Measurements from ENCODE around the gene SCAMP1. TPM values are rescaled to one million over a fixed set of nuclear protein-coding genes. Genes with fewer than 3 reads are reported as not detected.

The SCAMP1 gene
- total and polyA plus RNA-seq, 2 experiments from 2014 or later: 22.4 to 47.6 TPM

GRCh38 chr5:78506261-78507024, 146.0 kb downstream of the SCAMP1 start:
- 47% methylated on average over 2 of the region's 2 CpGs for WGBS (ENCODE audit: low lambda C conversion rate, missing lambda C conversion rate)
- Histone ChIP-seq H3K36me3 (replicated peaks; ENCODE audit: insufficient read depth, low read depth) (no peaks in the 10 kb centered on the region), H3K9me3 (ENCODE audit: low read depth) (no peaks in the 10 kb centered on the region), H2AFZ (no peak overlapping the region), H3K27me3 (no peaks in the 10 kb centered on the region), H3K79me2 (peaks cover 49% of the 10 kb centered on the region), H3K4me2 (no peak overlapping the region), H3K4me3 (no peak overlapping the region), H4K20me1 (ENCODE audit: insufficient read depth, poor library complexity, severe bottlenecking) (no peaks in the 10 kb centered on the region), H3K4me1 (ENCODE audit: insufficient read depth) (peaks cover 78% of the 10 kb centered on the region), H3K27ac (peak overlapping the region; percentile 77), H3K9me2 (replicated peaks; ENCODE audit: insufficient read depth) (no peaks in the 10 kb centered on the region)
- no peak for DNase-seq (ENCODE audit: low spot score)
- no peak for TF ChIP-seq EZH2phosphoT487 (IDR thresholded peaks at IDR 0.05; ENCODE audit: low read depth, severe bottlenecking, unreplicated experiment)
- TF ChIP-seq EZH2 (IDR thresholded peaks at IDR 0.05; ENCODE audit: borderline replicate concordance): no peak
- no peak for TF ChIP-seq CTCF (IDR thresholded peaks at IDR 0.05; ENCODE audit: poor library complexity)

DNA sequence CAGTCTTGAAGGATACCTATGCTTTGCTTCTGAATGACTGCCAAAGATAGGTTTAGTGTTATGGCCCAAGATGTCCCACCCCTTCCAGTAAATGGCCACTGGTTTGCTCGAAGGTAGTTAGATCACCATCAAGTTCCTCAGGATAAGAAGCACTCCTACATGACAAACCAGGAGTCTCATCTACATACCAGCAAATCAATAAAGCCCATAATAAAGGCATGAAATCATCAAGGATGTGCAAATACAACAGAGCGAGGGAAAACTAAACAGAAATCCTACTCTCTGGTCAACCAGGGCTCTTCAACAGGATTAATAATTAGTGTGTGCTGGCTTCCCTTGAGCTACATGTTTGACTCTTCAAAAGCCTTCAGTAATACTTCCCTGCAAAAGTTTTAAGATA, 147.1 kb downstream of the SCAMP1 start:
- Histone ChIP-seq H3K79me2 (peaks cover 48% of the 10 kb centered on the region), H3K27ac (peak overlapping the region; percentile 77), H3K27me3 (no peaks in the 10 kb centered on the region), H3K9me2 (replicated peaks; ENCODE audit: insufficient read depth) (no peaks in the 10 kb centered on the region), H2AFZ (no peak overlapping the region), H3K36me3 (replicated peaks; ENCODE audit: insufficient read depth, low read depth) (no peaks in the 10 kb centered on the region), H4K20me1 (ENCODE audit: insufficient read depth, poor library complexity, severe bottlenecking) (no peaks in the 10 kb centered on the region), H3K9me3 (ENCODE audit: low read depth) (no peaks in the 10 kb centered on the region), H3K4me2 (peak overlapping the region; percentile 74), H3K4me3 (no peak overlapping the region), H3K4me1 (ENCODE audit: insufficient read depth) (peaks cover 70% of the 10 kb centered on the region)
- DNase-seq (ENCODE audit: low spot score): no peak
- WGBS (ENCODE audit: low lambda C conversion rate, missing lambda C conversion rate): 47% methylated on average over 2 of the region's 2 CpGs
- TF ChIP-seq EZH2phosphoT487 (IDR thresholded peaks at IDR 0.05; ENCODE audit: low read depth, severe bottlenecking, unreplicated experiment): no peak
- TF ChIP-seq EZH2 (IDR thresholded peaks at IDR 0.05; ENCODE audit: borderline replicate concordance): no peak
- no peak for TF ChIP-seq CTCF (IDR thresholded peaks at IDR 0.05; ENCODE audit: poor library complexity)

DNA sequence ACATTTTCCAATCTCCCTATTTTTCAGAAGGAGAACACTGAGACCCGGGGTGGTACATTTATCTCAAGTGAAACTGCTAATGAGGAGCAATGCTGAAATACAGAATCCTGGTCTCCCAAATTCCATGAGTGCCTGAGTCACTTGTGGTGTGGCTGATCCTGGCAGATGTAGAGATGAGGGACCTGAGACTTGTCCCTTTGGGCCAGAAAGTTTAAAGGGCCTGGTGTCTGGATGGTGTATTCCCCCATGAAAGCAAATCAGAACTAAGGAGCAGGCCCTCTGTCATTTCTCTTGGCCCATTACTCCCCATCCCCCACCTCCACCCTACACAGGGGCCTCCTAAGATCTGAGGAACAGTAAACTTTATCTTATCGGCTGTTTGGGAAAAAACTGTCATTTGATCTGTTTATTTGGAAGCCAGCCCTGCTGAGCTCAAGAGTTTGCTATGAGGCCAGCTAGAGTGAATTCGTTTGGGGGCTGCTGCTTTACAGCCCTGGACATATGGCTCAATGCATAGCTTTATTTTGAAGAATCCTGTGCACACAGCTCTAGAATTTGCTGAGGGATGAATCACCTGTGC, 147.9 kb downstream of the SCAMP1 start:
- H3K9me2 ChIP-seq (replicated peaks; ENCODE audit: insufficient read depth): no peaks in the 10 kb centered on the region
- peaks cover 48% of the 10 kb centered on the region for H3K79me2 ChIP-seq
- H3K4me2 ChIP-seq: peak overlapping the region; percentile 74
- H2AFZ ChIP-seq: no peak overlapping the region
- peaks cover 70% of the 10 kb centered on the region for H3K4me1 ChIP-seq (ENCODE audit: insufficient read depth)
- DNase-seq (ENCODE audit: low spot score): peak; percentile 49
- no peaks in the 10 kb centered on the region for H3K27me3 ChIP-seq
- H3K27ac ChIP-seq: peak overlapping the region; percentile 77
- H3K36me3 ChIP-seq (replicated peaks; ENCODE audit: insufficient read depth, low read depth): no peaks in the 10 kb centered on the region
- 10% methylated on average over 3 of the region's 3 CpGs for WGBS (ENCODE audit: low lambda C conversion rate, missing lambda C conversion rate)
- H3K9me3 ChIP-seq (ENCODE audit: low read depth): no peaks in the 10 kb centered on the region
- H4K20me1 ChIP-seq (ENCODE audit: insufficient read depth, poor library complexity, severe bottlenecking): no peaks in the 10 kb centered on the region
- no peak overlapping the region for H3K4me3 ChIP-seq
- TF ChIP-seq EZH2 (IDR thresholded peaks at IDR 0.05; ENCODE audit: borderline replicate concordance) (no peak), EZH2phosphoT487 (IDR thresholded peaks at IDR 0.05; ENCODE audit: low read depth, severe bottlenecking, unreplicated experiment) (no peak), CTCF (IDR thresholded peaks at IDR 0.05; ENCODE audit: poor library complexity) (no peak)

Data from hepatocyte (in vitro differentiated cells).